ENCODE data around the gene CEP70. TPM values are rescaled to one million over a fixed set of nuclear protein-coding genes. Genes with fewer than 3 reads are reported as not detected.

The CEP70 gene
- total and polyA plus RNA-seq, 2 of the 13 experiments (the other 11 are each of a cell fraction or from before 2014, with no cell fraction given) = 4.0 to 22.3 TPM

GRCh38 chr3:138609898-138610266 is 15.8 kb upstream of the CEP70 start:
- intact Hi-C loops (cut with micrococcal nuclease; ENCODE audit: unreplicated experiment) = no loop called here
- ChIA-PET CTCF (ENCODE audit: low intra/inter-chr PET ratio, low total read pairs) (no interaction called here), POLR2A (interaction anchor here (0.7 to 3.3 kb wide), 2 partner anchors 16 to 306 kb away, joined by 3 to 36 read pairs; partner anchors contain the start of gene CEP70)
- Histone ChIP-seq H3K4me1 (ENCODE audit: insufficient read depth, low read length) (peaks cover 27% of the 10 kb centered on the region), H3K9ac (ENCODE audit: insufficient read depth, low read depth, low read length) (no peak overlapping the region), H3K9me3 (ENCODE audit: low read length) (no peaks in the 10 kb centered on the region), H3K27me3 (ENCODE audit: control insufficient read depth in 1 of 2, insufficient read depth in 2 of 2, low read length in 2 of 2) (no peaks in the 10 kb centered on the region), H3K27ac (ENCODE audit: extremely low read length, insufficient read depth, low read length) (no peak overlapping the region), H3K4me3 (replicated peaks in 1 of 3; ENCODE audit: insufficient read depth in 1 of 3, low read depth in 2 of 3, low read length in 3 of 3) (peak overlapping the region; percentile 78 to 80 (median 80); a peak in 3 of 6 replicates), H2AFZ (ENCODE audit: low read length) (no peak overlapping the region), H3K36me3 (replicated peaks in 1 of 2; ENCODE audit: control insufficient read depth in 1 of 2, insufficient read depth in 2 of 2, low read length in 2 of 2) (no peaks in the 10 kb centered on the region), H4K20me1 (ENCODE audit: insufficient read depth, low read length) (no peaks in the 10 kb centered on the region; the same call in 1 of the 2 replicates), H3K4me2 (ENCODE audit: low read depth, low read length) (peak overlapping the region; percentile 82), H3K79me2 (ENCODE audit: insufficient read depth, low read length) (peaks cover 4% of the 10 kb centered on the region)
- WGBS (ENCODE audit: low lambda C conversion rate) = 96% methylated on average over 6 of the region's 6 CpGs
- DNase-seq (ENCODE audit: low spot score) (no peak), FAIRE-seq (no peak), ATAC-seq (no peak)
- in situ Hi-C loops (cut with HindIII; ENCODE audit: extremely low pct_ligation_motif_present, low pct_unique_long_range_greater_than_20kb) = no loop called here
- TSS peak; percentile 75 for BruUV-seq (replicated peaks)
- TF ChIP-seq PBX3 (CRISPR knock-in tag; IDR thresholded peaks at IDR 0.05; ENCODE audit: borderline replicate concordance) = no peak
- no peak for TF ChIP-seq POLR2AphosphoS5 (IDR thresholded peaks at IDR 0.05; ENCODE audit: low read depth, low read length)
- no peak for TF ChIP-seq ZNF280B (CRISPR knock-in tag; IDR thresholded peaks at IDR 0.05; ENCODE audit: borderline replicate concordance)
- no peak for TF ChIP-seq ZNF788 (CRISPR knock-in tag; IDR thresholded peaks at IDR 0.05; ENCODE audit: borderline replicate concordance)
- TF ChIP-seq, protein P1, sequence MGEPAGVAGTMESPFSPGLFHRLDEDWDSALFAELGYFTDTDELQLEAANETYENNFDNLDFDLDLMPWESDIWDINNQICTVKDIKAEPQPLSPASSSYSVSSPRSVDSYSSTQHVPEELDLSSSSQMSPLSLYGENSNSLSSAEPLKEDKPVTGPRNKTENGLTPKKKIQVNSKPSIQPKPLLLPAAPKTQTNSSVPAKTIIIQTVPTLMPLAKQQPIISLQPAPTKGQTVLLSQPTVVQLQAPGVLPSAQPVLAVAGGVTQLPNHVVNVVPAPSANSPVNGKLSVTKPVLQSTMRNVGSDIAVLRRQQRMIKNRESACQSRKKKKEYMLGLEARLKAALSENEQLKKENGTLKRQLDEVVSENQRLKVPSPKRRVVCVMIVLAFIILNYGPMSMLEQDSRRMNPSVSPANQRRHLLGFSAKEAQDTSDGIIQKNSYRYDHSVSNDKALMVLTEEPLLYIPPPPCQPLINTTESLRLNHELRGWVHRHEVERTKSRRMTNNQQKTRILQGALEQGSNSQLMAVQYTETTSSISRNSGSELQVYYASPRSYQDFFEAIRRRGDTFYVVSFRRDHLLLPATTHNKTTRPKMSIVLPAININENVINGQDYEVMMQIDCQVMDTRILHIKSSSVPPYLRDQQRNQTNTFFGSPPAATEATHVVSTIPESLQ (CRISPR knock-in tag; conservative IDR thresholded peaks at IDR 0.05) = no peak
- no peak for TF ChIP-seq NFYB (CRISPR knock-in tag; IDR thresholded peaks at IDR 0.05)
- no peak for TF ChIP-seq KDM5B (CRISPR knock-in tag; IDR thresholded peaks at IDR 0.05; ENCODE audit: borderline replicate concordance)
- TF ChIP-seq YEATS2 (CRISPR knock-in tag; IDR thresholded peaks at IDR 0.05; ENCODE audit: borderline replicate concordance) = no peak
- no peak for TF ChIP-seq SMAD1 (CRISPR knock-in tag; IDR thresholded peaks at IDR 0.05; ENCODE audit: borderline replicate concordance, low read depth)
- TF ChIP-seq, protein P2, sequence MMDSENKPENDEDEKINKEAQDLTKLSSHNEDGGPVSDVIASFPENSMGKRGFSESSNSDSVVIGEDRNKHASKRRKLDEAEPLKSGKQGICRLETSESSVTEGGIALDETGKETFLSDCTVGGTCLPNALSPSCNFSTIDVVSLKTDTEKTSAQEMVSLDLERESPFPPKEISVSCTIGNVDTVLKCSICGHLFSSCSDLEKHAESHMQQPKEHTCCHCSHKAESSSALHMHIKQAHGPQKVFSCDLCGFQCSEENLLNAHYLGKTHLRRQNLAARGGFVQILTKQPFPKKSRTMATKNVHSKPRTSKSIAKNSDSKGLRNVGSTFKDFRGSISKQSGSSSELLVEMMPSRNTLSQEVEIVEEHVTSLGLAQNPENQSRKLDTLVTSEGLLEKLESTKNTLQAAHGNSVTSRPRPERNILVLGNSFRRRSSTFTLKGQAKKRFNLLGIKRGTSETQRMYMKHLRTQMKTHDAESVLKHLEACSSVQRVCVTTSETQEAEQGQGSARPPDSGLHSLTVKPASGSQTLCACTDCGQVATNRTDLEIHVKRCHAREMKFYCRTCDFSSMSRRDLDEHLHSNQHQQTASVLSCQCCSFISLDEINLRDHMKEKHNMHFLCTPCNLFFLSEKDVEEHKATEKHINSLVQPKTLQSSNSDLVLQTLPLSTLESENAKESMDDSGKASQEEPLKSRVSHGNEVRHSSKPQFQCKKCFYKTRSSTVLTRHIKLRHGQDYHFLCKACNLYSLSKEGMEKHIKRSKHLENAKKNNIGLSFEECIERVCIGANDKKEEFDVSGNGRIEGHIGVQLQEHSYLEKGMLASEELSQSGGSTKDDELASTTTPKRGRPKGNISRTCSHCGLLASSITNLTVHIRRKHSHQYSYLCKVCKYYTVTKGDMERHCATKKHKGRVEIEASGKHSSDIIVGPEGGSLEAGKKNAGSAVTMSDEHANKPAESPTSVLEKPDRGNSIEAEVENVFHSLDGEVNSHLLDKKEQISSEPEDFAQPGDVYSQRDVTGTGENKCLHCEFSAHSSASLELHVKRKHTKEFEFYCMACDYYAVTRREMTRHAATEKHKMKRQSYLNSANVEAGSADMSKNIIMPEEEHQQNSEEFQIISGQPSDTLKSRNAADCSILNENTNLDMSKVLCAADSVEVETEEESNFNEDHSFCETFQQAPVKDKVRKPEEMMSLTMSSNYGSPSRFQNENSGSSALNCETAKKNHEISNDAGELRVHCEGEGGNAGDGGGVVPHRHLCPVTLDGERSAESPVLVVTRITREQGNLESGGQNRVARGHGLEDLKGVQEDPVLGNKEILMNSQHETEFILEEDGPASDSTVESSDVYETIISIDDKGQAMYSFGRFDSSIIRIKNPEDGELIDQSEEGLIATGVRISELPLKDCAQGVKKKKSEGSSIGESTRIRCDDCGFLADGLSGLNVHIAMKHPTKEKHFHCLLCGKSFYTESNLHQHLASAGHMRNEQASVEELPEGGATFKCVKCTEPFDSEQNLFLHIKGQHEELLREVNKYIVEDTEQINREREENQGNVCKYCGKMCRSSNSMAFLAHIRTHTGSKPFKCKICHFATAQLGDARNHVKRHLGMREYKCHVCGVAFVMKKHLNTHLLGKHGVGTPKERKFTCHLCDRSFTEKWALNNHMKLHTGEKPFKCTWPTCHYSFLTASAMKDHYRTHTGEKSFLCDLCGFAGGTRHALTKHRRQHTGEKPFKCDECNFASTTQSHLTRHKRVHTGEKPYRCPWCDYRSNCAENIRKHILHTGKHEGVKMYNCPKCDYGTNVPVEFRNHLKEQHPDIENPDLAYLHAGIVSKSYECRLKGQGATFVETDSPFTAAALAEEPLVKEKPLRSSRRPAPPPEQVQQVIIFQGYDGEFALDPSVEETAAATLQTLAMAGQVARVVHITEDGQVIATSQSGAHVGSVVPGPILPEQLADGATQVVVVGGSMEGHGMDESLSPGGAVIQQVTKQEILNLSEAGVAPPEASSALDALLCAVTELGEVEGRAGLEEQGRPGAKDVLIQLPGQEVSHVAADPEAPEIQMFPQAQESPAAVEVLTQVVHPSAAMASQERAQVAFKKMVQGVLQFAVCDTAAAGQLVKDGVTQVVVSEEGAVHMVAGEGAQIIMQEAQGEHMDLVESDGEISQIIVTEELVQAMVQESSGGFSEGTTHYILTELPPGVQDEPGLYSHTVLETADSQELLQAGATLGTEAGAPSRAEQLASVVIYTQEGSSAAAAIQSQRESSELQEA (CRISPR knock-in tag; IDR thresholded peaks at IDR 0.05; ENCODE audit: not compliant biosample characterization) = no peak
- TF ChIP-seq RFXANK (CRISPR knock-in tag; IDR thresholded peaks at IDR 0.05) = no peak
- TF ChIP-seq ISX (CRISPR knock-in tag; conservative IDR thresholded peaks at IDR 0.05) = no peak
